ENCODE results near the gene NLN. TPM values are rescaled to one million over a fixed set of nuclear protein-coding genes. Genes with fewer than 3 reads are reported as not detected.

Gene NLN
- polyA plus RNA-seq, 1 experiment, result 15.4 TPM

GRCh38 chr5:65738305-65738704, 16.3 kb downstream of the NLN start:
- TF ChIP-seq CTCF (IDR thresholded peaks at IDR 0.05; ENCODE audit: insufficient read depth, low read depth, low read length), result no peak
- Histone ChIP-seq H3K4me3 (ENCODE audit: low read depth, low read length) (no peak overlapping the region), H3K36me3 (ENCODE audit: control insufficient read depth, insufficient read depth, low read length) (no peaks in the 10 kb centered on the region), H3K27me3 (ENCODE audit: control insufficient read depth, insufficient read depth, low read length) (no peaks in the 10 kb centered on the region)
- no peak for DNase-seq (ENCODE audit: low read depth)
- CTCF ChIA-PET, result no interaction called here
- POLR2A ChIA-PET, result no interaction called here

GRCh38 chr5:65739162-65739561, 17.2 kb downstream of the NLN start:
- DNase-seq (ENCODE audit: low read depth), result no peak
- no peak for TF ChIP-seq CTCF (IDR thresholded peaks at IDR 0.05; ENCODE audit: insufficient read depth, low read depth, low read length)
- CTCF ChIA-PET, result no interaction called here
- H3K27me3 ChIP-seq (ENCODE audit: control insufficient read depth, insufficient read depth, low read length), result no peaks in the 10 kb centered on the region
- no peak overlapping the region for H3K4me3 ChIP-seq (ENCODE audit: low read depth, low read length)
- POLR2A ChIA-PET, result no interaction called here
- no peaks in the 10 kb centered on the region for H3K36me3 ChIP-seq (ENCODE audit: control insufficient read depth, insufficient read depth, low read length)

GRCh38 chr5:65742565-65743231, 20.7 kb downstream of the NLN start:
- Histone ChIP-seq H3K36me3 (ENCODE audit: control insufficient read depth, insufficient read depth, low read length) (no peaks in the 10 kb centered on the region), H3K27me3 (ENCODE audit: control insufficient read depth, insufficient read depth, low read length) (no peaks in the 10 kb centered on the region), H3K4me3 (ENCODE audit: low read depth, low read length) (no peak overlapping the region)
- DNase-seq (ENCODE audit: low read depth), result peak; percentile 42
- CTCF ChIA-PET, result interaction anchor here (0.7 to 1.6 kb wide), 6 partner anchors 13 to 212 kb away, joined by 3 to 4 read pairs (median 3); no protein-coding TSS in a partner anchor
- peak; percentile 73 for TF ChIP-seq CTCF (IDR thresholded peaks at IDR 0.05; ENCODE audit: insufficient read depth, low read depth, low read length)
- POLR2A ChIA-PET, result interaction anchor here (0.6 kb wide), 1 partner anchor 125 kb away, joined by 6 read pairs; no protein-coding TSS in a partner anchor

GRCh38 chr5:65749221-65749844, 27.3 kb downstream of the NLN start:
- no peaks in the 10 kb centered on the region for H3K36me3 ChIP-seq (ENCODE audit: control insufficient read depth, insufficient read depth, low read length)
- no peaks in the 10 kb centered on the region for H3K27me3 ChIP-seq (ENCODE audit: control insufficient read depth, insufficient read depth, low read length)
- no peak for DNase-seq (ENCODE audit: low read depth)
- TF ChIP-seq CTCF (IDR thresholded peaks at IDR 0.05; ENCODE audit: insufficient read depth, low read depth, low read length), result no peak
- CTCF ChIA-PET, result interaction anchor here (1.1 kb wide), 1 partner anchor 9 kb away, joined by 3 read pairs; no protein-coding TSS in a partner anchor
- POLR2A ChIA-PET, result no interaction called here
- H3K4me3 ChIP-seq (ENCODE audit: low read depth, low read length), result no peak overlapping the region

GRCh38 chr5:65749956-65750355, 28.0 kb downstream of the NLN start:
- DNase-seq (ENCODE audit: low read depth), result no peak
- ChIA-PET CTCF (interaction anchor here (1.1 to 1.4 kb wide), 2 partner anchors 9 to 10 kb away, joined by 3 to 5 read pairs; no protein-coding TSS in a partner anchor), POLR2A (no interaction called here)
- H3K36me3 ChIP-seq (ENCODE audit: control insufficient read depth, insufficient read depth, low read length), result no peaks in the 10 kb centered on the region
- TF ChIP-seq CTCF (IDR thresholded peaks at IDR 0.05; ENCODE audit: insufficient read depth, low read depth, low read length), result no peak
- no peaks in the 10 kb centered on the region for H3K27me3 ChIP-seq (ENCODE audit: control insufficient read depth, insufficient read depth, low read length)
- no peak overlapping the region for H3K4me3 ChIP-seq (ENCODE audit: low read depth, low read length)
